Measurements from ENCODE around the gene ABCB11.
A peak's percentile ranks its signal among the peaks of the same experiment; 100 is the strongest.
"Not testable (repeated sequence)": the region's sequence is repeated elsewhere in the genome, so short reads cannot be mapped to it uniquely, and the experiment has no call there.

The ABCB11 gene

GRCh38 chr2:168897449-168897848 lies 133.7 kb downstream of the ABCB11 start:
- no peak for DNase-seq (ENCODE audit: extremely low read depth in 1 of 2, low read depth in 1 of 2)

GRCh38 chr2:168896783-168897182 lies 134.3 kb downstream of the ABCB11 start:
- no peak for DNase-seq (ENCODE audit: extremely low read depth in 1 of 2, low read depth in 1 of 2)

- no peak for DNase-seq (ENCODE audit: extremely low read depth in 1 of 2, low read depth in 1 of 2)
Measured at GRCh38 chr2:168895771-168896170, 135.4 kb downstream of the ABCB11 start.

GRCh38 chr2:168894720-168895119 lies 136.4 kb downstream of the ABCB11 start:
- DNase-seq (ENCODE audit: extremely low read depth in 1 of 2, low read depth in 1 of 2) = no peak

- no peak for DNase-seq (ENCODE audit: extremely low read depth in 1 of 2, low read depth in 1 of 2)
Measured at GRCh38 chr2:168894101-168894500, 137.0 kb downstream of the ABCB11 start.

- no peak for DNase-seq (ENCODE audit: extremely low read depth in 1 of 2, low read depth in 1 of 2)
Measured at GRCh38 chr2:168892327-168892726, 138.8 kb downstream of the ABCB11 start.

GRCh38 chr2:168890006-168890782 lies 140.9 kb downstream of the ABCB11 start, which contains the start of gene SPC25:
Gene SPC25, minus strand, starts transcription at chr2:168890430. Its CDS starts 911 bp downstream, at chr2:168889519.
- DNase-seq (ENCODE audit: extremely low read depth in 1 of 2, low read depth in 1 of 2) = peak; percentile 68 to 86

GRCh38 chr2:168889635-168890005 lies 141.5 kb downstream of the ABCB11 start:
- no peak for DNase-seq (ENCODE audit: extremely low read depth in 1 of 2, low read depth in 1 of 2)

- no peak for DNase-seq (ENCODE audit: extremely low read depth in 1 of 2, low read depth in 1 of 2)
Measured at GRCh38 chr2:168884975-168885374, 146.1 kb downstream of the ABCB11 start.

DNA sequence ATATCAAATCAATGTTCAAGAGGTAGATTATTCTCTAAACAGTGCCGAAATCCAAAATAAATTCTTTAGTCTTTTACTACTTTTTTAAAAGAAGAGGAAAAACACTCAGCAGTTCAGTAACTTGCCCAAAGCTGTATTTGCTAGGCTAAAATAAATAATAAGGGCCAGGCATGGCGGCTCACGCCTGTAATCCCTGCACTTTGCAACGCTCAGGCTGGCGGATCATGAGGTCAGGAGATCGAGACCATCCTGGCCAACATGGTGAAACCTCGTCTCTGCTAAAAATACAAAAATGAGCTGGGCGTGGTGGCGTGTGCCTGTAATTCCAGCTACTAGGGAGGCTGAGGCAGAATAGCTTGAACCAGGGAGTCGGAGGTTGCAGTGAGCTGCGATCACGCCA lies 149.0 kb downstream of the ABCB11 start:
- not testable (repeated sequence) for DNase-seq (ENCODE audit: extremely low read depth in 1 of 2, low read depth in 1 of 2)

GRCh38 chr2:168874368-168875054 lies 156.6 kb downstream of the ABCB11 start:
- no peak for DNase-seq (ENCODE audit: extremely low read depth in 1 of 2, low read depth in 1 of 2)

DNA sequence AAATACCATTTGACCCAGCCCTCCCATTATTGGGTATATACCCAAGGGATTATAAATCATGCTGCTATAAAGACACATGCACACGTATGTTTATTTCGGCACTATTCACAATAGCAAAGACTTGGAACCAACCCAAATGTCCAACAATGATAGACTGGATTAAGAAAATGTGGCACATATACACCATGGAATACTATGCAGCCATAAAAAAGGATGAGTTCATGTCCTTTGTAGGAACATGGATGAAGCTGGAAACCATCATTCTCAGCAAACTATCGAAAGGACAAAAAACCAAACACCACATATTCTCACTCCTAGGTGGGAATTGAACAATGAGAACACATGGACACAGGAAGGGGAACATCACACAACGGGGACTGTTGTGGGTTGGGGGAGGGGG lies 160.3 kb downstream of the ABCB11 start:
- not testable (repeated sequence) for DNase-seq (ENCODE audit: extremely low read depth in 1 of 2, low read depth in 1 of 2)
